Subcutaneous abdominal adipose tissue (tissue), 5 donors: ENCODE measurements around the gene KCNQ4.

Experiments used
- H3K27ac ChIP-seq: one replicate; pipeline ENCODE4 v1.7.0; 2013; ENCODE audit warnings: low read depth, mild to moderate bottlenecking, inconsistent platforms, low read length, moderate library complexity
- H3K27me3 ChIP-seq, 5 donors: one replicate each; pipeline ENCODE4 v1.7.0; 2013; ENCODE audit warnings: low read length in 5 of 5, inconsistent platforms in 1 of 5; ENCODE audit not compliant: control insufficient read depth in 5 of 5, insufficient read depth in 4 of 5
- H3K36me3 ChIP-seq, 5 donors: one replicate each; pipeline ENCODE4 v1.7.0; 2013; ENCODE audit warnings: low read length in 5 of 5; ENCODE audit not compliant: control insufficient read depth in 5 of 5, insufficient read depth in 5 of 5
- H3K4me1 ChIP-seq, 5 donors: one replicate each; pipeline ENCODE4 v1.7.0; 2013; ENCODE audit warnings: low read length in 5 of 5, mild to moderate bottlenecking in 3 of 5, moderate library complexity in 1 of 5; ENCODE audit not compliant: control insufficient read depth in 5 of 5, insufficient read depth in 5 of 5
- H3K4me3 ChIP-seq, 5 donors: one replicate each; pipeline ENCODE4 v1.7.0; 2013; ENCODE audit warnings: low read length in 5 of 5, low read depth in 1 of 5
- H3K9ac ChIP-seq, 5 donors: one replicate each; pipeline ENCODE4 v1.7.0; 2013; ENCODE audit warnings: low read length in 5 of 5, mild to moderate bottlenecking in 4 of 5, moderate library complexity in 3 of 5
- H3K9me3 ChIP-seq, 5 donors: one replicate each; pipeline ENCODE4 v1.7.0; 2013; ENCODE audit warnings: low read length in 5 of 5; ENCODE audit not compliant: control insufficient read depth in 5 of 5
- donor health status: healthy.
- donor health status: healthy.
- donor health status: healthy.
- donor health status: healthy.
- donor health status: healthy.

Gene KCNQ4

GRCh38 chr1:40743452-40743851 is 40.1 kb upstream of the KCNQ4 start:
- Histone ChIP-seq H3K36me3 (peaks cover 29 to 49% (median 39%) of the 10 kb centered on the region in 5 donors), H3K4me1 (peaks cover 0 to 13% (median 0%) of the 10 kb centered on the region in 5 donors), H3K9ac (no peak overlapping the region), H3K9me3 (no peaks in the 10 kb centered on the region), H3K27ac (no peak overlapping the region), H3K4me3 (no peak overlapping the region), H3K27me3 (no peaks in the 10 kb centered on the region)

- Histone ChIP-seq H3K36me3 (peaks cover 31 to 50% (median 43%) of the 10 kb centered on the region in 5 donors), H3K4me1 (peaks cover 0 to 13% (median 0%) of the 10 kb centered on the region in 5 donors)
Measured at GRCh38 chr1:40743860-40744259, 39.7 kb upstream of the KCNQ4 start.

GRCh38 chr1:40745176-40745575 is 38.4 kb upstream of the KCNQ4 start:
- Histone ChIP-seq H3K4me3 (no peak overlapping the region), H3K36me3 (peaks cover 31 to 48% (median 40%) of the 10 kb centered on the region in 5 donors), H3K4me1 (peaks cover 0 to 18% (median 0%) of the 10 kb centered on the region in 5 donors), H3K9me3 (no peaks in the 10 kb centered on the region), H3K9ac (no peak overlapping the region), H3K27me3 (no peaks in the 10 kb centered on the region), H3K27ac (no peak overlapping the region)

More at GRCh38 chr1:40743860-40744259, 39.7 kb upstream of the KCNQ4 start:
- H3K9ac ChIP-seq = no peak overlapping the region
- H3K4me3 ChIP-seq = no peak overlapping the region
- H3K27ac ChIP-seq = no peak overlapping the region
- H3K27me3 ChIP-seq = no peaks in the 10 kb centered on the region
- no peaks in the 10 kb centered on the region for H3K9me3 ChIP-seq

- H3K4me3 ChIP-seq = no peak overlapping the region
- H3K4me1 ChIP-seq = peaks cover 0 to 13% (median 0%) of the 10 kb centered on the region in 5 donors
- H3K27me3 ChIP-seq = no peaks in the 10 kb centered on the region
- no peaks in the 10 kb centered on the region for H3K9me3 ChIP-seq
- H3K27ac ChIP-seq = no peak overlapping the region
- peaks cover 36 to 56% (median 40%) of the 10 kb centered on the region in 5 donors for H3K36me3 ChIP-seq
- no peak overlapping the region for H3K9ac ChIP-seq
Measured at GRCh38 chr1:40746344-40747090, 37.1 kb upstream of the KCNQ4 start.

GRCh38 chr1:40748841-40749718 is 34.5 kb upstream of the KCNQ4 start:
- H3K9ac ChIP-seq = no peak overlapping the region
- H3K9me3 ChIP-seq = no peaks in the 10 kb centered on the region
- peaks cover 40 to 56% (median 47%) of the 10 kb centered on the region in 5 donors for H3K36me3 ChIP-seq
- H3K27ac ChIP-seq = no peak overlapping the region
- H3K4me3 ChIP-seq = no peak overlapping the region
- no peaks in the 10 kb centered on the region for H3K27me3 ChIP-seq
- H3K4me1 ChIP-seq = peaks cover 0 to 13% (median 0%) of the 10 kb centered on the region in 5 donors

GRCh38 chr1:40749817-40750216 is 33.8 kb upstream of the KCNQ4 start:
- Histone ChIP-seq H3K27me3 (no peaks in the 10 kb centered on the region), H3K4me3 (no peak overlapping the region), H3K9ac (peak overlapping the region in 1 of 5 donors; percentile 32), H3K36me3 (peaks cover 46 to 63% (median 50%) of the 10 kb centered on the region in 5 donors), H3K4me1 (peaks cover 0 to 13% (median 4%) of the 10 kb centered on the region in 5 donors), H3K27ac (no peak overlapping the region), H3K9me3 (no peaks in the 10 kb centered on the region)

GRCh38 chr1:40750451-40750908 is 33.1 kb upstream of the KCNQ4 start:
- no peaks in the 10 kb centered on the region for H3K27me3 ChIP-seq
- H3K9me3 ChIP-seq = no peaks in the 10 kb centered on the region
- peaks cover 0 to 18% (median 9%) of the 10 kb centered on the region in 5 donors for H3K4me1 ChIP-seq
- H3K36me3 ChIP-seq = peaks cover 49 to 69% (median 56%) of the 10 kb centered on the region in 5 donors
- H3K4me3 ChIP-seq = no peak overlapping the region
- no peak overlapping the region for H3K9ac ChIP-seq
- no peak overlapping the region for H3K27ac ChIP-seq

- peaks cover 0 to 20% (median 14%) of the 10 kb centered on the region in 5 donors for H3K4me1 ChIP-seq
- H3K9ac ChIP-seq = no peak overlapping the region
- no peaks in the 10 kb centered on the region for H3K27me3 ChIP-seq
- no peaks in the 10 kb centered on the region for H3K9me3 ChIP-seq
- peaks cover 54 to 83% (median 66%) of the 10 kb centered on the region in 5 donors for H3K36me3 ChIP-seq
- no peak overlapping the region for H3K27ac ChIP-seq
- H3K4me3 ChIP-seq = no peak overlapping the region
Measured at GRCh38 chr1:40751802-40752201, 31.8 kb upstream of the KCNQ4 start.

GRCh38 chr1:40753142-40753882 is 30.3 kb upstream of the KCNQ4 start:
- H3K27ac ChIP-seq = no peak overlapping the region
- H3K9me3 ChIP-seq = no peaks in the 10 kb centered on the region
- peaks cover 54 to 88% (median 73%) of the 10 kb centered on the region in 5 donors for H3K36me3 ChIP-seq
- H3K27me3 ChIP-seq = no peaks in the 10 kb centered on the region
- no peak overlapping the region for H3K9ac ChIP-seq
- H3K4me3 ChIP-seq = no peak overlapping the region
- H3K4me1 ChIP-seq = peaks cover 0 to 20% (median 14%) of the 10 kb centered on the region in 5 donors
